ENCODE measurements around the gene NFATC2IP.

- TF ChIP-seq CTCF (conservative IDR thresholded peaks at IDR 0.05) (no peak), ZFX (IDR thresholded peaks at IDR 0.05) (no peak)
These were observed 41.8 kb downstream of the NFATC2IP start for GRCh38 chr16:28992496-28992895.

Measured in C4-2B (cell line).